Measurements from ENCODE around the gene CX3CR1.

GRCh38 chr3:39216176-39216790 lies 63.6 kb downstream of the CX3CR1 start:
- no peak for TF ChIP-seq CTCF (IDR thresholded peaks at IDR 0.05; ENCODE audit: insufficient read depth, low read depth, low read length)
- TF ChIP-seq EZH2 (IDR thresholded peaks at IDR 0.05; ENCODE audit: insufficient read depth, low read length), result no peak

Measured in astrocyte (in vitro differentiated cells and primary cell).